GM10266 (cell line): ENCODE results near the gene BATF3.

ENCODE experiments used
- DNase-seq: peaks from one replicate; pipeline ENCODE4 v3.0.0; 2012; ENCODE audit errors: extremely low spot score
- CTCF ChIP-seq: IDR thresholded peaks from 2 replicates; pipeline ENCODE4 v1.5.1; 2012; ENCODE audit warnings: mild to moderate bottlenecking, low read depth; ENCODE audit not compliant: control insufficient read depth, insufficient read depth; ENCODE audit errors: missing control alignments

The BATF3 gene

DNA sequence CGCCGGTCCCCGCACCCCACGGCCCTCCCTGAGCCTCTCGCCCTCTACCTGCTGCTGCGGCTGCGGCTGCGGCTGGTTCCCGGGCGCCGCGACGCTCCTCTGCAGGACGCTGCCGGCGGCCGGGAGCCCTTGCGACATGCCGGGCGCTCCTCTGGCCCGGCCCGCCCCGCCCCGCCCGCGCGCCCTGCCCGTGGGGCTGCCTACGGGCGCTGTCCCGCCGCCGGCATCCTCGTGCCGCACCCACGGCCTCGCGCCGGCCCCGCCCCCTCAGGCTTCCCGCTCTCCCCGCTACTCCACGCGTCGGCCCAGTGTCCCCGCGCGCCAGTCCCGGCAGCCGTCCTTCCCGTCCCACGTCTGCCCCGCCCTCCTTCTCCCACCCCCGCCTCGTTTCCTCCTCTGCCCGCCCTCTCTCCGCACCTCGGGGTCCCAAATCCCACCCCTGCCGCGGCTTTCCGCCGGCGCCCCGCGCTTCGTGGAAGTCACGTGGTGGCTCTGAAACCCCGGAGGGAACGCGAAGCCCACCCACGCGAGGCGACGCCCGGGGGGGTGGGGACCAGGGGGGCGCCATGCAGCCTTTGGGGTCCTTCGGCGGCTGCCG, at the start of gene BATF3:
Gene BATF3, minus strand, starts transcription at position 216 of the 598 bp plus-strand sequence. Its CDS starts 78 bp downstream, at position 138.
- DNase-seq = peak; percentile 64
- TF ChIP-seq CTCF = no peak

DNA sequence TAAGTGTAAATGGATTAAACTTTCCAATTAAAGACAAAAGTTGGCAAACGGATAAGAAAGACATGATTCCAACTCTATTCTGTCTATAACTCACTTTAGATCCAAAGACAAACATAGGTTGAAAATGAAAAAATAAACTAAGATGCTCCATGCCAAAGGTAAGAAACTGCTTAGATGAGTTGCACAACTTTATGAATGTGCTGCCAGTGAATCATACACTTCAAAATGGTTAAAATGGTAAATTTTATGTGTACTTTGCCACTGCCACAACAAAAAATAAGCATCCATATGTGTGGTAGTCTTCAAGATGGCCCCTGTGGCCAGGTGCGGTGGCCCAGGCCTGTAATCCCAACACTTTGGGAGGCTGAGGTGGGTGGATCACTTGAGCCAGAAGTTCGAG, 46.9 kb upstream of the BATF3 start:
- no peak for TF ChIP-seq CTCF

DNA sequence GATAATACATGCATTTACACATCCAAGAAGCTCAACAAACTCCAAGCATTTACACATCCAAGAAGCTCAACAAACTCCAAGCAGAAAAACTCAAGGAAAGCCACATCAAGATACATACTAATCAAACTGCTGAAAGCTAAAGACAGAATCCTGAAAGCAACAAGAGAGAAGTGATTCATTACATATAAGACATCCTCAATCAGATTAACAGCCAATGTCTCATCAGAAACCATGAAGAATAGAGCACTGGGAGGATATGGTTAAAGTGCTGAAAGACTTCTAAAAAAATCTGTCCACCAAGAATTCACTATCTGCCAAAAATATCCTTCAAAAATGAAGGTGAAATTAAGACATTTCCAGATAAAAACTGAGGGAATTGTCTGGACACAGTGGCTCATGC, 45.7 kb upstream of the BATF3 start:
- TF ChIP-seq CTCF = no peak
- DNase-seq = no peak

More for the DNA sequence above, 46.9 kb upstream of the BATF3 start:
- DNase-seq = no peak

- no peak for DNase-seq
- TF ChIP-seq CTCF = no peak
Observed at GRCh38 chr1:212743901-212744475, 44.3 kb upstream of the BATF3 start.

DNA sequence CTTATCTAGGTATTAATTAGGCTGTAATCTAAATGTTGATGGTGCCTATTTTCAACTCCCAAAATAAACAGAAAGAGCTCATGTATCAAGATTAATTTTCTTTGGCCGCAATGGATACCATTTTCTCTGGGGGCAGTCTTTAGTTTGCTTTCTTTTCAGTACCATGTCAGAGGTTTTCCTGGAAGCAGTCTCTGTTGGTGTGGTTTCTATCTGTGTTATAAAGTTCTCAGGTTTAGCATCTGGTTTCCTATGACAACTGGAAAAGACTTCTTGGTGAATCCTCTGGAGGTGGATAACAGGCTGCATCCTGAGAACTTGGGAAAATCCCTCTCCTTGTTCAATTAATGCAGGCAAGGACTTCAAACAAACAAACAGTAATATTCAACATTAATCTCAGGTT, 38.7 kb upstream of the BATF3 start:
- no peak for DNase-seq
- TF ChIP-seq CTCF = no peak

DNA sequence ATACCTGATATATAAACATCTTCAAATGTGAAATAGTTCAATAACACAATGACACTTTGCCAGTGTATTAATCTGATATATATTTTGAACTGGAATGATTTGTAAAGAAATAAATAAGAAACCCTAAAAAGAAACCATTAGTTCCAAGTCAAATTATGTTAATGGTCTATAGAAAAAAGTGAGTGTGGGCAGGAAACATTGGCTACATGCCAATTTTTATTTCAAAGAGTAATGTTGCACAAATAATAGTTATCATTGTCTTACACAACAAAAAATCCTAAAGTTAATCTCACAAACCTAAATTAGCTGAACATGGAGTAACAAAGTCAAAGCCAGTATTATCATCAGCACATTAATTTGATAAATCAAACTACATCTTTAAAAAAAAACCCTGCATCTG, 37.9 kb upstream of the BATF3 start:
- TF ChIP-seq CTCF = no peak
- no peak for DNase-seq

- no peak for DNase-seq
- TF ChIP-seq CTCF = no peak
Observed at GRCh38 chr1:212733109-212733508, 33.5 kb upstream of the BATF3 start.
